Mesodermal cell (in vitro differentiated cells): Measurements from ENCODE around the gene STRADB.

ENCODE experiments used
- H3K27ac ChIP-seq: 2 replicates; pipeline ENCODE4 v1.7.0; 2013; ENCODE audit warnings: mild to moderate bottlenecking, low read depth, low read length, moderate library complexity; ENCODE audit not compliant: severe bottlenecking
- H3K36me3 ChIP-seq: 2 replicates; pipeline ENCODE4 v1.7.1; 2013; ENCODE audit warnings: mild to moderate bottlenecking, low read length, moderate library complexity; ENCODE audit not compliant: control insufficient read depth, insufficient read depth
- H3K4me1 ChIP-seq: one replicate; pipeline ENCODE4 v1.7.1; 2013; ENCODE audit warnings: mild to moderate bottlenecking, low read length; ENCODE audit not compliant: insufficient read depth, control insufficient read depth, poor library complexity, severe bottlenecking
- H3K4me3 ChIP-seq: 2 replicates; pipeline ENCODE4 v1.7.0; 2013; ENCODE audit warnings: low read length, control low read depth, mild to moderate bottlenecking; ENCODE audit not compliant: insufficient read depth, poor library complexity, severe bottlenecking; ENCODE audit errors: extremely low read depth
- H3K9me3 ChIP-seq: 2 replicates; pipeline ENCODE4 v1.7.1; 2013; ENCODE audit warnings: mild to moderate bottlenecking, low read length, moderate library complexity; ENCODE audit not compliant: control insufficient read depth
- WGBS, 2 experiments: methylation state at CpG; one replicate each; pipeline ENCODE4 v1.1.5; 2013; ENCODE audit warnings: missing lambda C conversion rate in 2 of 2; ENCODE audit not compliant: insufficient coverage in 2 of 2; 5-methylcytosine and 5-hydroxymethylcytosine counted together

The STRADB gene

GRCh38 chr2:201502713-201503112 is 51.2 kb downstream of the STRADB start:
- H3K4me3 ChIP-seq: no peak overlapping the region
- no CpG with 5 or more reads among the region's 2 CpGs for WGBS, 2 experiments
- H3K4me1 ChIP-seq: no peaks in the 10 kb centered on the region

DNA sequence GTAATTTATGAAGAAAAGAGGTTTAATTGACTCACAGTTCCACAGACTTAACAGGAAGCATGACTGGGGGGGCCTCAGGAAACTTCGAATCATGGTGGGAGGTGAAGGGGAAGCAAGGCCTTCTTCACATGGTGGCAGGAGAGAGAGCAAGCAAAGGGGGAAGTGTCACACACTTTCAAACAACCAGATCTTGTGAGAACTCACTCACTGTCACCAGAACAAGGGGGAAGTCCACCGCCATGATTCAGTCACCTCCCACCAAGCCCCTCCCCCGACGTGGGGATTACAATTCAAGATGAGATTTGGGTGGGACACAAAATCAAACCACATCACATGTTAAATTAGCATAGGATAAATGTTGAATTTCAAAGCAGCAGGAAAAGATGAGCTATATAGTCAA is 56.2 kb downstream of the STRADB start:
- Histone ChIP-seq H3K9me3 (no peaks in the 10 kb centered on the region), H3K27ac (no peak overlapping the region), H3K4me3 (no peak overlapping the region), H3K4me1 (no peaks in the 10 kb centered on the region), H3K36me3 (no peaks in the 10 kb centered on the region)
- WGBS, 2 experiments: no CpG with 5 or more reads among the region's 4 CpGs

More at GRCh38 chr2:201502713-201503112, 51.2 kb downstream of the STRADB start:
- Histone ChIP-seq H3K36me3 (no peaks in the 10 kb centered on the region), H3K9me3 (no peaks in the 10 kb centered on the region), H3K27ac (no peak overlapping the region)

DNA sequence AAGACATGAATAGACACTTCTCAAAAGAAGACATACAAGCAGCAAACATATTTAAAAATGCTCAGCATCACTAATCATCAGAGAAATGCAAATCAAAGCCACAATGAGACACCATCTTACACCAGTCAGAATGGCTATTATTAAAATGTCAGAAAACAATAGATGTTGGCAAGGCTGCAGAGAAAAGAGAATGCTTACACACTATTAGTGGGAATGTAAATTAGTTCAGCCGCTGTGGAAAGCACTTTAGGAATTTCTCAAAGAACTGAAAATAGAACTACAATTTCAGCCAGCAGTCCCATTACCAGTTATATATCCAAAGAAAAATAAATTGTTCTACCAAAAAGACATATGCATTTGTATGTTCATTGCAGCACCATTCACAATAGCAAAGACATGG is 61.7 kb downstream of the STRADB start:
- Histone ChIP-seq H3K4me3 (no peak overlapping the region), H3K9me3 (no peaks in the 10 kb centered on the region), H3K36me3 (no peaks in the 10 kb centered on the region), H3K27ac (no peak overlapping the region), H3K4me1 (peaks cover 5% of the 10 kb centered on the region)
- WGBS, 2 experiments: 78% methylated on average over 1 of the region's 1 CpG; no CpG with 5 or more reads in 1 of the 2 experiments

DNA sequence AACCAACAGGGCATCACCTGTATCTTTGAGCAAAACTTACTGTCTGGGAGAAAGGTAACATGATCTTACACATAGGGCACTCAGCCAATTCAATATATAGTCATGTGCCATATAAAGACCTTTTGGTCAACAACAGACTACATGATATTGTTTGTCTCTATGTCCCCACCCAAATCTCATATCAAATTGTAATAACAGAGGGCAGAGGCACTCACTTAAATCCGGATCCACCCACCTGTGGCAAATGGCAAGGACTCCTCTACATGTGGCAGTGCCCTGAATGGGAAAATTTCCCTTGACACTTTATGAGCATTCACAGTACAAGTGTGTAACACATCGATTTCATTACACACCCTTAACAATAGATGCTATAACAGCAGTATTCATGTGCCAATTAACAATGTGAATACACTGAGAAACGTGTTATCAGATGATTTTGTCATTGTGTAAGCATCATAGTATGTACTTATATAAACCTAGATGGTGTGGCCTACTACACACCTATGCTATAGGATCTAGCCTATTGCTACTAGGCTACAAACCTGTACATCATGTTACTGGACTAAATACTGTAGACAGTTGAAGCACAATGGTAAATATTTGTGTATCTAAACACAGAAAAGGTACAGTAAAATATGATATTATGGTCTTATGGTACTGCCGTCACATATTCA is 64.2 kb downstream of the STRADB start:
- H3K4me1 ChIP-seq: peaks cover 5% of the 10 kb centered on the region

GRCh38 chr2:201517094-201517493 is 65.6 kb downstream of the STRADB start:
- no peak overlapping the region for H3K27ac ChIP-seq

More for the DNA sequence above, 64.2 kb downstream of the STRADB start:
- H3K36me3 ChIP-seq: no peaks in the 10 kb centered on the region
- H3K4me3 ChIP-seq: no peak overlapping the region
- H3K9me3 ChIP-seq: no peaks in the 10 kb centered on the region
- H3K27ac ChIP-seq: no peak overlapping the region
- 85 to 100% methylated on average over 2 to 3 of the region's 4 CpGs for WGBS, 2 experiments

GRCh38 chr2:201520201-201520600 is 68.7 kb downstream of the STRADB start:
- Histone ChIP-seq H3K9me3 (no peaks in the 10 kb centered on the region), H3K36me3 (no peaks in the 10 kb centered on the region), H3K27ac (no peak overlapping the region), H3K4me3 (no peak overlapping the region), H3K4me1 (peaks cover 14% of the 10 kb centered on the region)
- 80 to 100% methylated on average over 1 of the region's 2 CpGs for WGBS, 2 experiments

More at GRCh38 chr2:201517094-201517493, 65.6 kb downstream of the STRADB start:
- H3K36me3 ChIP-seq: no peaks in the 10 kb centered on the region
- H3K4me3 ChIP-seq: no peak overlapping the region
- H3K9me3 ChIP-seq: no peaks in the 10 kb centered on the region
- WGBS, 2 experiments: 62 to 65% methylated on average over 4 of the region's 4 CpGs
- H3K4me1 ChIP-seq: peaks cover 5% of the 10 kb centered on the region

DNA sequence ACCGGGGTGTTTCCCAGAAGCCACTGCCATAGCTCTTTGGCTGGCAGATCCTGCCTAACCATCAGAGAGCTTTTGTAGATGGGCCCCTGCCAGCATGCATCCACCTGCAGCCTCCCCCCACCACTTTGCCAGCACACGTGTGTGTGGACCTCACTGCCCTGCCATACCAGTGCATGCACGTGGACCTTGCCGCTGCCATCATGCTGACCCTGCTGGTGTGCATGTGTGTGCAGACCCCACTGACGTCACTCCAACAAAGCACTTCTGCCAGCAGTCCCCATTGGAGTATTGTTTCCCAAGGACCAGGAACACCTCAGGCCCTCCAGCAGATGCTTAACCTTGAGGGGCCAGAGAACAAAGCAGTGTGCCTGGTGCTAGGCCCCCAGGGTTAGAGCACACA is 71.4 kb downstream of the STRADB start:
- WGBS, 2 experiments: 86 to 92% methylated on average over 4 to 5 of the region's 5 CpGs

GRCh38 chr2:201523506-201523905 is 72.0 kb downstream of the STRADB start:
- peaks cover 9% of the 10 kb centered on the region for H3K4me1 ChIP-seq
- no peak overlapping the region for H3K4me3 ChIP-seq
- no peaks in the 10 kb centered on the region for H3K36me3 ChIP-seq
- no peak overlapping the region for H3K27ac ChIP-seq
- 20 to 33% methylated on average over 1 of the region's 1 CpG for WGBS, 2 experiments
- H3K9me3 ChIP-seq: no peaks in the 10 kb centered on the region

More for the DNA sequence above, 71.4 kb downstream of the STRADB start:
- Histone ChIP-seq H3K4me1 (peaks cover 9% of the 10 kb centered on the region), H3K4me3 (no peak overlapping the region), H3K9me3 (no peaks in the 10 kb centered on the region), H3K27ac (no peak overlapping the region), H3K36me3 (no peaks in the 10 kb centered on the region)
